Lower leg skin (tissue), 3 donors: ENCODE data around the gene ACR.

Source experiments
- CTCF ChIP-seq, 3 donors: fragments of 450-650 bp; IDR thresholded peaks; one replicate each; pipeline ENCODE4 v1.5.1; 2016; ENCODE audit warnings: antibody characterized with exemption in 3 of 3, mild to moderate bottlenecking in 3 of 3, moderate library complexity in 2 of 3
- POLR2A ChIP-seq, 2 donors: fragments of 450-650 bp; IDR thresholded peaks; one replicate each; pipeline ENCODE4 v1.6.1; 2016 to 2017; ENCODE audit warnings: antibody characterized with exemption in 2 of 2, mild to moderate bottlenecking in 1 of 2, moderate library complexity in 1 of 2

GRCh38 chr22:50688448-50688847 is 49.6 kb upstream of the ACR start:
- no peak for TF ChIP-seq POLR2A (IDR thresholded peaks at IDR 0.05)
- no peak for TF ChIP-seq CTCF (IDR thresholded peaks at IDR 0.05)
